Daoy (cell line): ENCODE measurements around the gene TMEM14B. TPM values are rescaled to one million over a fixed set of nuclear protein-coding genes. Genes with fewer than 3 reads are reported as not detected.

Source experiments
- total RNA-seq: library from RNA; depleted of rRNA; stranded (reverse); fragments of >200 nt; shearing (Covaris generic); gene quantifications from 2 replicates; pipeline ENCODE4 v1.2.3, GENCODE V29; 2014; rRNA removed

Gene TMEM14B
- total RNA-seq, 1 experiment from 2014 or later, result 153 TPM

Other genes with a start within 250 kb of the TMEM14B start
- 4.7 and 5.9 TPM in 2 replicates for gene GCNT2, start 226.5 kb upstream of the TMEM14B start, total RNA-seq
- 2.7 and 13.0 TPM in 2 replicates for gene C6orf52, start 53.2 kb upstream of the TMEM14B start, total RNA-seq
- 90.3 and 103 TPM in 2 replicates for gene PAK1IP1, start 52.8 kb upstream of the TMEM14B start, total RNA-seq
- 185 and 186 TPM in 2 replicates for gene TMEM14C, start 24.7 kb upstream of the TMEM14B start, total RNA-seq
- 0.09 TPM in 1 of 2 replicates, not detected in the other for gene MAK, start 90.7 kb downstream of the TMEM14B start, total RNA-seq
- gene GCM2, start 134.2 kb downstream of the TMEM14B start, total RNA-seq, result not detected in 2 replicates
- gene SYCP2L, start 139.2 kb downstream of the TMEM14B start, total RNA-seq, result 0.11 TPM in 1 of 2 replicates, not detected in the other